Adipocyte (in vitro differentiated cells): ENCODE measurements around the gene TP53TG5.
A peak's percentile ranks its signal among the peaks of the same experiment; 100 is the strongest.

Experiments
- DNase-seq: peaks from one replicate; pipeline ENCODE4 v3.0.0-alpha.2; 2015; ENCODE audit warnings: low read depth
- H3K27me3 ChIP-seq: replicated peaks from 2 replicates; pipeline ENCODE4 v1.7.0; 2013; ENCODE audit warnings: mild to moderate bottlenecking, low read length, moderate library complexity; ENCODE audit not compliant: control insufficient read depth, insufficient read depth
- H3K36me3 ChIP-seq: 2 replicates; pipeline ENCODE4 v1.7.0; 2013; ENCODE audit warnings: low read length, mild to moderate bottlenecking, moderate library complexity; ENCODE audit not compliant: control insufficient read depth, insufficient read depth, severe bottlenecking
- H3K4me1 ChIP-seq: 2 replicates; pipeline ENCODE4 v1.7.0; 2013; ENCODE audit warnings: mild to moderate bottlenecking, low read length, moderate library complexity; ENCODE audit not compliant: control insufficient read depth, insufficient read depth
- H3K4me3 ChIP-seq: 2 replicates; pipeline ENCODE4 v1.7.0; 2013; ENCODE audit warnings: mild to moderate bottlenecking, low read length, moderate library complexity
- H3K9ac ChIP-seq: 2 replicates; pipeline ENCODE4 v1.7.0; 2013; ENCODE audit warnings: mild to moderate bottlenecking, low read length, moderate library complexity
- H3K9me3 ChIP-seq: 2 replicates; pipeline ENCODE4 v1.7.0; 2013; ENCODE audit warnings: mild to moderate bottlenecking, low read length, moderate library complexity; ENCODE audit not compliant: control insufficient read depth

TP53TG5 gene

GRCh38 chr20:45378191-45378590 is at the start of gene TP53TG5:
Gene TP53TG5 (minus strand): TSS chr20:45378325. CDS start chr20:45378236, 89 bp downstream.
- peaks cover 4% of the 10 kb centered on the region for H3K36me3 ChIP-seq
- H3K4me1 ChIP-seq = peaks cover 3% of the 10 kb centered on the region
- no peaks in the 10 kb centered on the region for H3K27me3 ChIP-seq
- no peak for DNase-seq
- H3K9ac ChIP-seq = no peak within 1 kb of the TSS
- no peak within 1 kb of the TSS for H3K4me3 ChIP-seq
- H3K9me3 ChIP-seq = no peaks in the 10 kb centered on the region

GRCh38 chr20:45427236-45428149 is 49.4 kb upstream of the TP53TG5 start:
- Histone ChIP-seq H3K36me3 (peaks cover 18% of the 10 kb centered on the region), H3K9ac (no peak overlapping the region), H3K4me3 (no peak overlapping the region), H3K9me3 (no peaks in the 10 kb centered on the region), H3K27me3 (no peaks in the 10 kb centered on the region), H3K4me1 (peaks cover 10% of the 10 kb centered on the region)
- no peak for DNase-seq

- no peak overlapping the region for H3K4me3 ChIP-seq
- no peak for DNase-seq
These were observed 48.3 kb upstream of the TP53TG5 start for GRCh38 chr20:45426320-45427016.

GRCh38 chr20:45425561-45425960 is 47.4 kb upstream of the TP53TG5 start:
- H3K36me3 ChIP-seq = peaks cover 38% of the 10 kb centered on the region
- no peaks in the 10 kb centered on the region for H3K27me3 ChIP-seq
- no peaks in the 10 kb centered on the region for H3K9me3 ChIP-seq

More at GRCh38 chr20:45426320-45427016, 48.3 kb upstream of the TP53TG5 start:
- H3K9me3 ChIP-seq = no peaks in the 10 kb centered on the region
- peaks cover 10% of the 10 kb centered on the region for H3K4me1 ChIP-seq
- peaks cover 29% of the 10 kb centered on the region for H3K36me3 ChIP-seq
- H3K9ac ChIP-seq = no peak overlapping the region
- H3K27me3 ChIP-seq = no peaks in the 10 kb centered on the region

GRCh38 chr20:45423700-45424099 is 45.6 kb upstream of the TP53TG5 start:
- no peak overlapping the region for H3K4me3 ChIP-seq

More at GRCh38 chr20:45425561-45425960, 47.4 kb upstream of the TP53TG5 start:
- Histone ChIP-seq H3K4me1 (peaks cover 10% of the 10 kb centered on the region), H3K9ac (no peak overlapping the region), H3K4me3 (no peak overlapping the region)
- DNase-seq = no peak

GRCh38 chr20:45420125-45420524 is 42.0 kb upstream of the TP53TG5 start:
- H3K4me3 ChIP-seq = no peak overlapping the region
- DNase-seq = no peak
- no peaks in the 10 kb centered on the region for H3K27me3 ChIP-seq
- no peaks in the 10 kb centered on the region for H3K9me3 ChIP-seq
- H3K36me3 ChIP-seq = peaks cover 47% of the 10 kb centered on the region
- H3K9ac ChIP-seq = no peak overlapping the region
- peaks cover 24% of the 10 kb centered on the region for H3K4me1 ChIP-seq

More at GRCh38 chr20:45423700-45424099, 45.6 kb upstream of the TP53TG5 start:
- Histone ChIP-seq H3K9ac (no peak overlapping the region), H3K4me1 (peaks cover 24% of the 10 kb centered on the region), H3K27me3 (no peaks in the 10 kb centered on the region), H3K9me3 (no peaks in the 10 kb centered on the region), H3K36me3 (peaks cover 47% of the 10 kb centered on the region)
- no peak for DNase-seq

DNA sequence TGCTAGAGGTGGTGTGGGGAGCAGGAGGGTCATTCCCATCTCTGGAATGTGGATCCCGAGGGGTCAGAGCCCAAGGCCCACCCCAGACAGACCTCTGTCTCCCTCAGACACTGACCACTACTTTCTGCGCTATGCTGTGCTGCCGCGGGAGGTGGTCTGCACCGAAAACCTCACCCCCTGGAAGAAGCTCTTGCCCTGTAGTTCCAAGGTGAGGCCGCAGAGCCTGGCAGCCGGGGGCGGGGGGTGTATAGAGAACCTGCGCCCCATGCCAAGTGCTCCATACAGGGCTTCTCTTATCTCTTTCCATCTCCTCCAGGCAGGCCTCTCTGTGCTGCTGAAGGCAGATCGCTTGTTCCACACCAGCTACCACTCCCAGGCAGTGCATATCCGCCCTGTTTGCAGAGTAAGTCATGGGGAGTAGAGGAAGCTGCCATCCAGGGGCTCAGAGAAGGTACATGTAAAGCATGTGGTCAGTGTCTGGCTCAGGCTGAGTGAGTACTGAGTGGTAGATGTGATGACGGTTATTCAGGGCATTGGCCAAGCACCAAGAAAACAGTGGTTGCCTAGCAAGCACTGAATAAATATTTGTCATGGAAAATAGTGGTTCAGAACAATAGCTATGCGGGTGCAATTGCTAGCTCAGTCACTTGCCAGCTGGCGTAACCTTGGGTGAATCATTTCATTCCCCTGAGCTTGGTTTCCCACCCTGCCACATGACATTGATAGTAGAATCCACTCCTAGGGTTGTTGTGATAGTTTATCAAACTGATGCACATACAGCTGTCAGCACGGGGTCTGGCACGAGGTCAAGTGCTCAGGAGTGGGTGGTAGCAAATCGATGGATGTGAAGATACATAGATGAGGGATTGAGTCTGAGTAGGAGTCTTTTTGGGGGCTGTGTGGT is 41.3 kb upstream of the TP53TG5 start:
- Histone ChIP-seq H3K9me3 (no peaks in the 10 kb centered on the region), H3K4me1 (peaks cover 24% of the 10 kb centered on the region), H3K4me3 (no peak overlapping the region), H3K27me3 (no peaks in the 10 kb centered on the region), H3K36me3 (peaks cover 42% of the 10 kb centered on the region), H3K9ac (no peak overlapping the region)
- peak; percentile 64 for DNase-seq

GRCh38 chr20:45416917-45417316 is 38.8 kb upstream of the TP53TG5 start:
- peak overlapping the region; percentile 95 for H3K4me3 ChIP-seq

GRCh38 chr20:45415822-45416637 is 37.9 kb upstream of the TP53TG5 start, which contains the start of gene PIGT:
Gene PIGT (plus strand): TSS chr20:45416141. CDS start chr20:45416157, 16 bp downstream.
- peak within 1 kb of the TSS; percentile 95 for H3K4me3 ChIP-seq
- H3K4me1 ChIP-seq = peaks cover 24% of the 10 kb centered on the region
- peak; percentile 93 for DNase-seq
- H3K27me3 ChIP-seq = no peaks in the 10 kb centered on the region
- H3K36me3 ChIP-seq = peaks cover 14% of the 10 kb centered on the region
- no peaks in the 10 kb centered on the region for H3K9me3 ChIP-seq
- H3K9ac ChIP-seq = peak within 1 kb of the TSS; percentile 96

More at GRCh38 chr20:45416917-45417316, 38.8 kb upstream of the TP53TG5 start:
- no peak for DNase-seq
- Histone ChIP-seq H3K36me3 (peaks cover 22% of the 10 kb centered on the region), H3K9me3 (no peaks in the 10 kb centered on the region), H3K27me3 (no peaks in the 10 kb centered on the region), H3K9ac (peak overlapping the region; percentile 96), H3K4me1 (peaks cover 24% of the 10 kb centered on the region)

GRCh38 chr20:45413479-45413878 is 35.4 kb upstream of the TP53TG5 start:
- DNase-seq = no peak
- H3K9ac ChIP-seq = no peak overlapping the region
- no peaks in the 10 kb centered on the region for H3K27me3 ChIP-seq
- H3K9me3 ChIP-seq = no peaks in the 10 kb centered on the region
- no peaks in the 10 kb centered on the region for H3K36me3 ChIP-seq
- no peak overlapping the region for H3K4me3 ChIP-seq
- peaks cover 11% of the 10 kb centered on the region for H3K4me1 ChIP-seq
